ENCODE results near the gene BICDL2.
"Not testable (repeated sequence)": the region's sequence is repeated elsewhere in the genome, so short reads cannot be mapped to it uniquely, and the experiment has no call there.

BICDL2 gene

DNA sequence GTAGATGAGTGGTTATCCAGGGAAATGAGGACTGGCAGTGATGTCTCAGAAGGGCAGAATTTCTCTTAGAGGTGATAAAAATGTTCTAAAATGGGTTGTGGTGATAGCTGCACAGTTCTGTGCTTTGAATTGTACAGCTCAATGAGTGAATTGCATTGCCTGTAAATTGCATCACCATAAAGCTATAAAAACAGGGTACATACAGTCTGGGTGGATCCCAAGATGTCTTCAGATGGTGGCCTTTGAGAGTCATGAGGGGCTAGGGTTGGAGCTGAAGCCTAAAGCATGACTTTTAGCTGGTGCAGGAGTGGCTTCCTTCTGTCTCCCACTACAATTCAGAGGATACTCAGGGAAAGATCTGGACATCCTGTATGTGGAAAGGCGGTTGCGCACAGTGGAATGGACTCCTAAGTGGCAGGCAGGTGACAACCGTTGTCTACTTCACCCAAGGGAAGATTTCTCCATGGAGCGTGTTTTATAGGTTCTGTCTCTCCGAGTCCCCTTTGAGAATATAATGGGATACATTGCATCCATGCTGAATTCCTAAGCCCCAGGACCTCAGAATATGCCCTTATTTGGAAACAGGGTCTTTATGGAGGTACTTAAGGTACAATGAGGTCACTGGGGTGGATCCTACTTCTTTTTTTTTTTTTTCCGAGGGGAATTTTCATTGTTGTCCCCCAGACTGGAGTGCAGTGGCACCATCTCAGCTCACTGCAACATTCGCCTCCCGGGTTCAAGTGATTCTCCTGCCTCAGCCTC is 27.1 kb upstream of the BICDL2 start:
- FAIRE-seq: no peak

DNA sequence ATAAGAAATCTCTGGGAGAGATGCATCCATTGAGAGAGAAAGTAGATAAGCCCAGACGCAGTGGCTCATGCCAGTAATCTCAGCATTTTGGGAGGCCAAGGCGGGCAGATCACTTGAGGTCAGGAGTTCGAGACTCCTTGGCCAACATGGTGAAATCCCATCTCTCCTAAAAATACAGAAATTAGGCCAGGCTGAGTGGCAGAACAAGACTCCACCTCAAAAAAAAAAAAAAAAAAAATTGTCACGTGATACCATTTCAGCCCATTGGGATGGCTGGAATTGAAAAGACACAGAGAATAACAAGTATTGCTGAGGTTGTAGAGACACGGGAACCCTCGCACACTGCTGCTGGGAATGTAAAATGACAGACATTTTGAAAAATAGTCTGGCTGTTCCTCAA is 25.8 kb upstream of the BICDL2 start:
- no peak for FAIRE-seq

DNA sequence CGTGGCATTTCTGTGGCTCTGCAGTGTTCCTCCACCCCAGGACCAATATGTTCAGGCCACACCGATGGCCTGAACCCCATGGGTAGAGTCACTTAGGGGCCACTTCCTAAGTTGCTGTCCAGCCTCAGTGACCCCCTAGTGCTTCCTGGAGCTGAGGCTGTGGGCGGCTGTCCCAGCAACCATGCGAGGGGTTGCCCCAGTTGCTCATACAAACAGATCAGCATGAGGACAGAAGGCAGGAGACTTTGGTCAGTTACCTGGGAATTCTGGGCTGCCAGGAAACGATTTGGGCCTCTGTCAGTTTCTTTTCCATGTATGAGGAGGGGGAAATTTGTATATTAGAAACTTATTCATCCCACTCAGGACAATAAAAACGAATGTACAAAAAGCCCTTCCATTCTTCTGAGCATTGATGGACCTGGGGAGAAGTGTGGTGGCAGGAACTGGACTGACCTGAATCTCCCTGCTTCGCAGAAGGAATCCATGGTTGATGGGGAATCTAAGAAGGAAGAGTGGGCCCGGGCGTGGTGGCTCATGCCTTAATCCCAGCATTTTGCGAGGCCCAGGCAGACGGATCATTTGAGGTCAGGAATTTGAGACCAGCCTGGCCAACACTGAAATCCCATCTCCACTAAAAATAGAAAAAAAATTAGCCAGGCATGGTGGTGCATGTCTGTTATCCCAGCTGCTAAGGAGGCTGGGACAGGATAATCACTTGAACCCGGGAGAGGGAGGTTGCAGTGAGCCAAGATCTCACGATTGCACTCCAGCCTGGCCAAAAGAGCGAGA is 23.8 kb upstream of the BICDL2 start:
- FAIRE-seq: no peak

DNA sequence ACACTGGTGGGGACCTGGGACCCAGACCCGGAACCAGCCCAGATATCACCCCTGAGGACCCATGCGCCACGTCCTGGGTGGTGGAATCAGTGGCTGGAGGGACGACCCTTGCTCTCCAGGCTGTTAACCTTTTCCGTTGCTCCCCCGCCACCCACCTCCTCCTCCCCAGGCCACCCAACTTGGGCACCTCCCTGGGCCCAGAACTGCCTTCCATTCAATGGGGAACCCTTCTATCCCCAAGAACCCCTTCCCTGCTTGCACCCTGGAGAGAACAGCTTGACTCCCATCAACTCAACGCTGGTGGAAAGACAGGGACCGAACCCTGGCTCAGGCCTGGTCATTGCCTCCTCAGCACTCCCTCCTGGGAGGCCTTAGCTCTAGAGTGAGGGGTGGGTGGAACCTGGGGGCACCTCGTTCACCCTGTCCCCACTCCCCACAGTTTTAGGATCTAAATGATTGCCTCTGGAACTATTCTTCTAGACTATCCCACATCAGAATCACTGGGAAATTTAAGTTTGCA is 23.0 kb upstream of the BICDL2 start:
- no peak for FAIRE-seq

DNA sequence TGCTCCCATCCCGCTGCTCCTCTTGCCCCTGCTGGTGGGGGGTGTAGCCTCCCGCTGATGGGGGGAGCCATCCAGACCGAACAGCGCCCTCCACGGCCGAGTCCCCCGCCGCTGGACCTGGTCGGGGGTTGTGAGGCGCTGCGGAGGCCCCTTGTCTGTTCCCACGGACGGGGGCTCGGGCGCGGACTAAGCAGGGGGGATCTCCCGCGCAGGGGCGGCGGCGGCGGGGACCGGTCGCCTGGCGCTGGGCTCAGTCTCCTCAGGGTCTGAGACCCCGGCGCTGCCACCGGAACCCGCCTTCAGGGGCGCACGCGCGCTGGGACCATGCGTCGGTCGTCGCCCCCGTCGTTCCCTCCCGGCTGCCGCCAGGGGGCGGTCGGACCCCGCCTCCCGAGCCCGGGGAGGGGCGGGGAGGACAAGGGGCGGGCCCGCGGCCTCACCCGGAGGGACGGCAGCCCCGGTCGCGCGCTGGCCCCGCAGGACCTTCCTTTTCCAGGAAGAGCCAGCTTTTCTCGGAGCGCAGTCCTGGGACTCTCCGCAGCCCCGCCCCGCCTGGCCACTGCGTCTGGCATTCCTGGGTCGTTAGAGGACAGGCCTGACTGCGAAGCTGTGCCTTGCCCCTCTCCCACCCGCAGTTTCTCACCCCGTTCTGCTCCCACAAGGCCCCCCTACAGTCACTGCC is 22.4 kb upstream of the BICDL2 start:
- FAIRE-seq: no peak

DNA sequence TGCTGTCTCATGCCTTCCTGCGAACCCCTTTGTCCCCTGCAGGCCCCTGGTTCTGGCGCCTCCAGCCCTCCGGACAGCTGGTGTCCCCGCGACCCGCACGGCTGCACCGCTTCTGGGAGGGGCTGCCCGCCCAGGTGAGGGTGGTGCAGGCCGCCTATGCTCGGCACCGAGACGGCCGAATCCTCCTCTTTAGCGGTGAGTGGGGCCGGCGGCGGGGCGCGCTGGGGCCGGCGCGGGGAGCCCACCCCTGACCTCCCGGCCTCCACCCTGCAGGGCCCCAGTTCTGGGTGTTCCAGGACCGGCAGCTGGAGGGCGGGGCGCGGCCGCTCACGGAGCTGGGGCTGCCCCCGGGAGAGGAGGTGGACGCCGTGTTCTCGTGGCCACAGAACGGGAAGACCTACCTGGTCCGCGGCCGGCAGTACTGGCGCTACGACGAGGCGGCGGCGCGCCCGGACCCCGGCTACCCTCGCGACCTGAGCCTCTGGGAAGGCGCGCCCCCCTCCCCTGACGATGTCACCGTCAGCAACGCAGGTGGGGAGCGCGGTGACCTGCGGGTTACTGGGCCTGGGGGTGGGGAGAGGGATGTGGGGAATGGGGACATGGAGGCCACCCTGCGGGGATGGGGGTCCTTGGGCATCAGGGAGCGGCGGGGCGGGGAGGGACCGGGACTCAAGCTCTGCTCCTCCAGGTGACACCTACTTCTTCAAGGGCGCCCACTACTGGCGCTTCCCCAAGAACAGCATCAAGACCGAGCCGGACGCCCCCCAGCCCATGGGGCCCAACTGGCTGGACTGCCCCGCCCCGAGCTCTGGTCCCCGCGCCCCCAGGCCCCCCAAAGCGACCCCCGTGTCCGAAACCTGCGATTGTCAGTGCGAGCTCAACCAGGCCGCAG is 21.6 kb upstream of the BICDL2 start:
- no peak for FAIRE-seq

DNA sequence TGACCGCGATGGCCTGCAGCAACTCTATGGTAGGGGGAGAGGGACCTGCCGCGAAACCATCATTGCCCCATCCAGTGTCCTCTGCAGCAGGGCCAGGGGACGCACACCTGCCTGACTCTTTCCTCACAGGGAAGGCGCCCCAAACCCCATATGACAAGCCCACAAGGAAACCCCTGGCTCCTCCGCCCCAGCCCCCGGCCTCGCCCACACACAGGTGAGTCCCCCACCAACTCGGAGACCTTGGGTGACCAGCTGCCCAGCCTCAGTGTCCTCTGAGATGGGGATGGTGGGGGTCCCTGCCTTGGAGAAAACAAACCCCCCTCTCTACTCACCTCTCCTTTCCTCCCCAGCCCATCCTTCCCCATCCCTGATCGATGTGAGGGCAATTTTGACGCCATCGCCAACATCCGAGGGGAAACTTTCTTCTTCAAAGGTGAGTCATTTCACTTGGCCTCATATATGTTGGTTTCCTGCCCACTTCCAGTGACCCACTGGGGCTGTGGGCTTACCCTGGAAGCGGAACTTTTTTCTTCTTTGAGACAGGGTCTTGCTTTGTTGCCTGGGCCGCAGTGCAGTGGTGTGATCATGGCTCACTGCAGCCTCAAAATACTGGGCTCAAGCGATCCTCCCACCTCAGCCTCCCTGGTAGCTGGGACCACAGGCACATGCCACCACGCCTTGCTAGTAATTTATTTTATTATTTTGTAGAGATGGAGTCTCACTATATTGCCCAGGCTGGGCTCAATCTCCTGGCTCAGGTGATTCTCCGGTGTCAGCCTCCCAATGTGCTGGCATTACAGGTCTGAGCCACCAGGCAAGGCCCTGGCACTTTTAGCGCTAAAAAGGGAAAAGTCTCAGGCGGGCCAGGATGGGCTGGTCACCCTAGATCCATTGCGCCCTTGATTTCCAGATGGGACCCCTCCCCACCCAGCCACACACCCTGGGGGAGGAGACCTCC is 20.7 kb upstream of the BICDL2 start:
- FAIRE-seq: no peak

DNA sequence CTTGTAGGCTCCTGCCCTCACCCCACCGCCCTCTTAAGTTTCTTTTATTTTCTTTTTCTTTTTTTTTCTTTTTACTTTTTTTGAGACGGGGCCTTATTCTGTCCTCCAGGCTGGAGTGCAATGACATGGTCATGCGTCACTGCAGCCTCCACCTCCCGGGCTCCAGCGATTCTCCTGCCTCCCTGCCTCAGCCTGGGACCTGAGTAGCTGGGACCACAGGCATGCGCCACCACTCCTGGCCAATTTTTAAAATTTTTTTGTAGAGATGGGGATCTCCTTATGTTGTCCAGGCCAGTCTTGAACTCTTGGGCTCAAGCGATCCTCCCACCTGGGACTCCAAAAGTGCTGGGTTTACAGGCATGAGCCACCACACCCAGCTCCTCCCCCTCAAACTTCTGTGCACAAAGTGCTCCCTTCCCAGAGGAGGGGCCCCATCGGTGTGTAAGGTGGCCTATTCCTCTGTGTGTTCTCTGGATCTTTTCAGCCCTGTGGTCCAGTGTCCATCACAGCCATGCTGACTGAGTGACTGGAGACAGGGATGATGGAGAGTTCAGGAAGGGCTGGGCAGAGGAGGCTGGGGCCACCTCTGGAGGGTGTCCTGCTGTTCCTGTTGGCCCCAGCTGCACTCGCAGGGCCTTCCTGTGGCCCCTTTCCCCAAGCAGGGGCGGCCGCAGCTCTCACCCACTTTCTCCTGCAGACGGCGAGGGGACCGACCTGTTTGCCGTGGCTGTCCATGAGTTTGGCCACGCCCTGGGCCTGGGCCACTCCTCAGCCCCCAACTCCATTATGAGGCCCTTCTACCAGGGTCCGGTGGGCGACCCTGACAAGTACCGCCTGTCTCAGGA is 19.8 kb upstream of the BICDL2 start:
- no peak for FAIRE-seq

DNA sequence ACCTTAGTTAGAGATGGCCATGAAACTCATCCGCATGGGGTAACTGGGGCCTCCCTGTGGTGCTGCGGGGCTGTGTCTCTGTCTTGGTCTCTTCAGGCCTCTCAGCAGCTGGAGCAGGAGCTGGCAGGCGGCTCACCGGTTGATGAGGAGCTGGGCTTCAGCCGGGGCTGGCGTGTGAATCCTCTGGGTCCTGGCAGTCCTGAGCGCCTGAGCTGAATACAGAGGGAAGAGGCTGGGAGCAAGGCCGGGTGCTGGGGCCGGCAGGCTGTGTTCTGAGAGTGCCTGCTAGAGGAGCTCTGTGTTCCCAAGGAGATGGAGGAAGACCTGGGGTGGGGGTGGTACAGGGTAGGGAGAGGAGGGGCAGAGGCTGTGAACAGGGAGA is 19.0 kb upstream of the BICDL2 start:
- not testable (repeated sequence) for FAIRE-seq

DNA sequence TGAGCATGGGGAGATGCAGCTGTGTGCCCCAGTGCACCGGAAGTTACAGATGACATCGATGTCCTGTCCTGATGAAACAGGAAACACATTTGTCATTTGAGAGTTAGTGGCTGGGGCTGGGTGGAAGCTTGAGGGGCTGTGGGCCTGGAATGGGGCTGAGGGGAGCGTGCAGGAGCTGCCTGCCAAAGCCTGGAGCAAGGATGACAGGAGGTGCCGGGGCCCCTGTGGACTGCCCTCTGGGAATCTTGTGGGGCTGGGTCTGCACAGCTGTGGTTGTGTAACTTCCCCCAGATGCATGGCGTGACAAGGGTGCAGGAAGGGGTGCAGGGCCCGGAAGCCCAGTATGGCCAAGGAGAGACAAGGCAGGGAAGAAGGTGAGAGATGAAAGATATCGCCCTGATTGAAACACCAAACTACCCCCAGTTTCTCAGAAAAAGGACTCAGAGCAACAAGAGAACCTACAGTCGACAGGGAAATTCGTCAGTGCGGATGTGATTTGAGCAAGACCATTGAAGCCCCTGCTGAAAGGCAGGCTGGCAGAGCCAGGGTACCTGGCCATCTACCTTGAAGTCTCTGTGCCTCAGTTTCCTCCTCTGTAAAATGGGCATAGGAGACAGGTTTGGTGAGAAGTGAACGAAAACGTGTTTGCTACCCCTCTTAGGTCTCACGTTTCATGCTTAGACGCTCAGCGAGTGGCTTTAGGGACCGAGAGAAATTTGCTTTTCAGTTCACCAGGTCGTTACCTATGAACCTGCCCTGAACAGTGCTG is 18.4 kb upstream of the BICDL2 start:
- FAIRE-seq: no peak

DNA sequence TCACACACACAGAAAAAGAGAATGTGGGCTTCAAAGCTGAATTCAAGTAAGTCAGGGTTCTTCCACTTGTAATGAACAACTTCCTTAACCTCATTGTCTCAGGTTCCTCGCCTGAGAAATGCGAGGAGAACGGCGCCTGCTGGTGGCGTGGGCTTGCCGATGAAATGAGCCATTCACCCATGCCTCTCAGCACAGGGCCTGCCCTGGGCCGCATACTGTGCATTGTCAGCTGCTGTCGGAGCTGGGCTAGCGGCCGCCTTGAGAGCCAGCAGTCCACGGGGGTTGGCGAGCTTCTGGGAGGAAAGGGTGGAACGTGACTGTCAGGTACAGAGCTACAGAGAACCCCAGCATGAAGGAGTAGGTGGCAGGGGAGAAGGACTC is 16.6 kb upstream of the BICDL2 start:
- not testable (repeated sequence) for FAIRE-seq

DNA sequence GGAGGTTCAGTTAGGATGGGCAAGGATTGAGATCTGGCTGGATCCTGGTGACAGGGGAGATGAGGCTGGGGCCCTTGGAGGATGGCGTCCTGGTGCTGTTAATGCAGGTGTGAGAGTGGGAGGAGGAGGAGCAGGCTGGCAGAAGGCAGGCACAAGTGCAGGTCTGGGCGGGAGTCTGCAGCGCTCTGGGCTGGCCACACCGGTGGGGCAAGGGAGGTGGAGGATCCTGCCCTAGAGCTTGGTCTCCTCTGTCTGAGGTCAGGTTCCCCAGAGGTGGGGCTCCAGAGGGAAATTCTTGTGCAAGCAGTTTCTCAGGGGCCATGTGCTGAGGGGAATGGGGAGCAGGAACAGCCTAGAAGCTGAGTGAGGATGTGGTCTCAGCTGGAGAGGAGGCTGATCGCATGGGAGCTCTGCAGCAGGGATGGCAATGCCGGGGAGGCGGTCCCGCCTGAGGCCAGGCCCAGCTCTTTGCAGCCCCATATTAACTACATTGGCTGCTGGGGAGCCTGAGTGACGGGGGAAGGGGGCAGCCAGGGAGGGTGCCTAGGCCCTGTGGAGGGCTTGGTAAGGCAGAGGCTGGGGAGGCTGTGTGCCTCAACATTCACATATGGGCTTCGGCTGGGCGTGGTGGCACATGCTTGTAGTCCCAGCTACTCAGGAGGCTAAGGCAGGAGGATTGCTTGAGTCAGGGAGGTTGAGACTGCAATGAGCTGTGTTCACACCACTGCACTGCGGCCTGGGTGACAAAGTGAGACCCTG is 16.0 kb upstream of the BICDL2 start:
- not testable (repeated sequence) for FAIRE-seq

DNA sequence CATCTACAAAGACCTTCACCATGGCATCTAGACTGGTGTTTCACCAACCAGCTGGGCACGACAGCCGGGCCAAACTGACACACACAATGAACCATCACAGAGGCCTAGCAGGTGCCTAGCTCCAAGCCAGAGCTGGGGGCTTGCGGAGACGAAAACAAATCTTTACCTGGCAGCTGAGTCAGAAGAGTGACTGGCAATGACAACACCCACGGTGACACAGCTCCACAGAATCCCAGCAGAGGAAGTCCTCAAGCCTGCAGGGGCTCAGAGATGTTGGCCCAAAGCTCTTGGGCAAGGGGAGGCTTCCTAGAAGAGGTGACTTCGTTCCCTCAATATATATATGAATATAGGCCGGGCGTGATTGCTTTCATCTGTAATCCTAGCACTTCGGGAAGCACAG is 14.8 kb upstream of the BICDL2 start:
- FAIRE-seq: no peak

DNA sequence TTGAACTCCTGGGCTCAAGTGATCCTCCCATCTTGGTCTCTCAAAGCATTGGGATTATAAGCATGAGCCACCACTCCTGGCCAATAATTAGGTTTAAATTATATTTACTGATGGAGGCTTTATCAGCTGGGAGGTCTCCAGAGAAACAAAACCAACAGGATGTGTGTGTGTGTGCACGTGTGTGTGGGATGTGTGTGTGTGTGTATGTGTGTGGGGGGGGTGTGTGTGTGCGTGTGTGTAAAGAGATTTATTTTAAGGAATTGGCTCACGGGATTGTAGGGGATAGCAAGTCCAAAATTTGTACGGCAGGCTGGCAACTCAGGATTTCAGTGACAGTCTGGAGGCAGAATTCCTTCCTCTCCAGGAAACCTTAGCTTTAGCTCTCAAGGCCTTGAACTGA is 14.3 kb upstream of the BICDL2 start:
- no peak for FAIRE-seq

DNA sequence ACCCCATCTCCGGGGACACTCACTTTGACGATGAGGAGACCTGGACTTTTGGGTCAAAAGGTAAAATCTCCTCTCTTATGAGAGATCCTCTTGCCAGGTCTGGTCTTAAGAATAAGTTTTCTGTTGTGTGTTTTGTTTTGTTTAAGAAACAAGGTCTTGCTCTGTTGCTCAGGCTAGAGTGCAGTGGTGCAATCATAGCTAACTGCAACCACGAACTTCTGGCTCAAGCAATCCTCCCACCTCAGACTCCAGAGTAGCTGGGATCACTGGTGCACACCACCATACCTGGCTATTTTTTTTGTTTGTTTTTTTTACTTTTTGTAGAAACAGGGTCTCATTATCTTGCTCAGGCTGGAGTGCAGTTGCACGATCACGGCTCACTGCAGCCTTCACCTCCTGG is 13.7 kb upstream of the BICDL2 start:
- no peak for FAIRE-seq

DNA sequence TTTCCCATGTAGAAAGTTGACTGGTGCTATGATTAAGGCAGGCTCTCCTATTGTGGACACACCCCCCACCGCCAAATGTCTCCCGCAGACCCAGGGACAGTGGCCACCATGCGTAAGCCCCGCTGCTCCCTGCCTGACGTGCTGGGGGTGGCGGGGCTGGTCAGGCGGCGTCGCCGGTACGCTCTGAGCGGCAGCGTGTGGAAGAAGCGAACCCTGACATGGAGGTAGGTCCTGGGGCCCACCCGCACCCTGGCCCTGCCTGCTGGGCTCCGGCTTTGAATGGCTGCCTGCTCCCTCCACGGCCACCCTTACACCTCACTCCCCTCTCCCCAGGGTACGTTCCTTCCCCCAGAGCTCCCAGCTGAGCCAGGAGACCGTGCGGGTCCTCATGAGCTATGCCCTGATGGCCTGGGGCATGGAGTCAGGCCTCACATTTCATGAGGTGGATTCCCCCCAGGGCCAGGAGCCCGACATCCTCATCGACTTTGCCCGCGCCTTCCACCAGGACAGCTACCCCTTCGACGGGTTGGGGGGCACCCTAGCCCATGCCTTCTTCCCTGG is 13.3 kb upstream of the BICDL2 start:
- FAIRE-seq: no peak

DNA sequence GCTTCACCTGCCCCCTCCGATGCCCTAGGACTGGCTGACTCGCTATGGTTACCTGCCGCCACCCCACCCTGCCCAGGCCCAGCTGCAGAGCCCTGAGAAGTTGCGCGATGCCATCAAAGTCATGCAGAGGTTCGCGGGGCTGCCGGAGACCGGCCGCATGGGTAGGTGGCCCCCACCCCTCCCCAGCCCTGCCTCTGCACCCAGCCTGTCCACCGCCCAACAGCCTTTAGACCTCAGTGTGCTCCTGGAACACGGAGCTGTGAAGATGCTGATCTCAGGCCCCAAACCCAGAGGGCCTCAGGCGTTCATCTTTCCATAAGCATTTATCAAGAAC is 10.6 kb upstream of the BICDL2 start:
- FAIRE-seq: no peak

DNA sequence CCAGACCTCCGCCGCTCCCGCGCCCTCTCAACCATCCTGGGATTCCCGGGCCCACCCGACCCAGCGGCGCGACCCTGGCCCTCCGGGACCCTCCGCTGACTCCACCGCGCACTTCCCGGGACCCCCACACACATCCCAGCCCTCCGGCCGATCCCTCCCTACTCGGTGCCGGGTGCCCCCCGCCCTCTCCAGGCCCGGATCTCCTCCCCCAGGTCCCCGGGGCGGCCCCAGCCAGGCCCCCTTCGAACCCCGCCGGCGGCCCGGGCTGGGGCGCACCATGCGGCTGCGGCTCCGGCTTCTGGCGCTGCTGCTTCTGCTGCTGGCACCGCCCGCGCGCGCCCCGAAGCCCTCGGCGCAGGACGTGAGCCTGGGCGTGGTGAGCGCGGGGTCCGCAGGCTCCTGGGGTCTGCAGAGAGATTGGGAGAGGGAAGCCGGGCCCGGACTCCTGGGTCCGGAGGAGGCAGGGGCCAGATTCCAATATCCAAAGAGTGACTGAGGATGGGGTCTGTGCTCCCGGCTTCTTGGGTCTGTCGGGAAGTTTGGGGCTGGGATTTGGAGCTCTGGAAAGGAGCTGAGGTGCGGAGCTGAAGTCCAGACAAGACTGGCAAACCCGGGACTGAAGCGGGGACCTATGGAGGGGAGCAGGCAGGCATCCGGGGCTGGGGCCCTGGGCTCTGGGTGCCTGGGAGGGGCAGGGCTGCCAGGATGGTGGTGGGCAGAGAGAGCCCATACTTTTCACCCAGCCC is 10.1 kb upstream of the BICDL2 start:
- no peak for FAIRE-seq

All from islet of Langerhans (tissue), 1 donor.